HG02642 (cell line): ENCODE results near the gene RMI2.

Source experiments
- ATAC-seq: cut with Tn5 transposase; IDR thresholded peaks from one replicate; pipeline ENCODE4 v1.9.1; 2021; ENCODE audit warnings: mild to moderate bottlenecking; ENCODE audit not compliant: unreplicated experiment, poor library complexity

The RMI2 gene

GRCh38 chr16:11395949-11396240 is 50.6 kb downstream of the RMI2 start:
- ATAC-seq = no peak

GRCh38 chr16:11396241-11397048 is 51.2 kb downstream of the RMI2 start:
- ATAC-seq = no peak

GRCh38 chr16:11398136-11398535 is 52.9 kb downstream of the RMI2 start:
- no peak for ATAC-seq

- ATAC-seq = no peak
Observed at GRCh38 chr16:11398851-11399250, 53.6 kb downstream of the RMI2 start.

- no peak for ATAC-seq
Observed at GRCh38 chr16:11399261-11399831, 54.1 kb downstream of the RMI2 start.

- ATAC-seq = no peak
Observed at GRCh38 chr16:11400076-11400475, 54.8 kb downstream of the RMI2 start.
